Measurements from ENCODE around the gene DENND2C.

DENND2C gene

GRCh38 chr1:114547076-114547475 lies 122.8 kb downstream of the DENND2C start:
- DNase-seq (ENCODE audit: low read depth in 2 of 2) = no peak

DNA sequence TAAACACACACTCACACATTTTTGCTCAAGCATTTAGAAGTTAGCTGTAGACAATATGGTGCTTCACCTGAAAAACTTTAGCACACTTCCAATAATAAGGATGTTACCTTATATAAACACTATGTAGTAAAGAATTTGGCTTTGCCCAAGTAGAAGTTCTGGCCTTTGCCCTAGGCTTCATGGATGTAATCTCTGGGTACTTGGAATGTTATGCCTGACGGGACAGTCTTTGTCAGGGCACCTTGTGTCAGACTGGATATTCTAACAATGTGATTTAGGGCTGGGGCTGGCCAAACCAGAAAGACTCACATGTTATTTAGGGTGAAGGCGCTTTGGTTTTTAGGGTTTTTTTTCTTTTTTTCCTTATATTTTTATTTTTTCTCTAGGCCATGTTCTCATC lies 124.1 kb downstream of the DENND2C start:
- DNase-seq (ENCODE audit: low read depth in 2 of 2) = no peak

DNA sequence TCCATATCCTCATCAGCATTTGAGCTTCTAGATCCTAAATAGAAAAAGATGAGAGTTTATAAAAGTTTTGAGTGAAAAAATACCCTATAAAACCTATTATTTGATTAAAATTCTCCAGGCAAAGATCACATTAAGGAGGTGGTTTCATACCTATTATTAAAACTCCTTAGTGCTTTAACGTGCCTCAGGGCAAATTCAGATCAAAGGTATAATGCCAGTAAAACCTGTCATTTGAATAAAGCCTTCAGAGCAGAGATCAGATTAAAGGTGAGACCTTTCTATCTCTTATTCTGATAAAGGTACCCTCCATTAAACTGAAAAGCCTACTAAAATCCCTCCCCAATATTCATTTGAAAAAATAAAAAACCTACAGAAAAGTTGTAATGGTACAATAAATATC lies 124.5 kb downstream of the DENND2C start:
- DNase-seq (ENCODE audit: low read depth in 2 of 2) = no peak

DNA sequence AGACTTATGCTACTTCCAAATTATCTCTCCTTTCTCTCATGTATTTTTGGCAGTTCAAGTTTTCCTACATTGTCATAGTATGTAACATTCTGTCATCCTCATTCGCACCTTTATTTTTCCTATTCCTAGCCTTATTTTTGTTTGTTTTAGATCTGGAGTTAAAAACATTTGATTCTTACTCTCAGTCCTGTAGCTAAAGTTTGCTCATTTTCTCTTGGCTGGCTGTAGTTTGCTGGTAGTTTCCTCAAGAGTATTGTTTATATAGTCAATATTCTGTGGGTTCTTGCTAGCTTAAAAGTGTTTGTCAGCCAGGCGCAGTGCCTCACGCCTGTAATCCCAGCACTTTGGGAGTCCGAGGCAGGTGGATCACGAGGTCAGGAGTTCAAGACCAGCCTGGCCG lies 129.0 kb downstream of the DENND2C start:
- no peak for DNase-seq (ENCODE audit: low read depth in 2 of 2)

DNA sequence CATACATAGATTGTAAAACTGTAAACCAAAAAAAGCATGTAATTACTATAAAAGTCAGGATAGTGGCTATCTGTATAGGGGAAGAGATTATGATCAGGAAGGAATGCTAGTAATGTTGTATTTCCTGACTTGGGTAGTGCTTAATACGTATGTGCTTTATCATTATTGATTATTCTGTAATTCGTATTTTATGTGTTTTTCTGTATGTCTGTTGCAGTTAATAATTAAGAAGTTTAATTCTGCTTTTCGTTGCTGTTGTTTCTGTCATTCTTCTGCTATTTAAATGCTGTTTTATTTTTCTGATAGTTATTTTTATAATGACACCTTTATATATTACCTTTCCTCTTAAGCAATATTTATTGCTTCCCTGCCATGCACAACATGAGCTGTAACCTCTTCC lies 129.6 kb downstream of the DENND2C start:
- no peak for DNase-seq (ENCODE audit: low read depth in 2 of 2)

DNA sequence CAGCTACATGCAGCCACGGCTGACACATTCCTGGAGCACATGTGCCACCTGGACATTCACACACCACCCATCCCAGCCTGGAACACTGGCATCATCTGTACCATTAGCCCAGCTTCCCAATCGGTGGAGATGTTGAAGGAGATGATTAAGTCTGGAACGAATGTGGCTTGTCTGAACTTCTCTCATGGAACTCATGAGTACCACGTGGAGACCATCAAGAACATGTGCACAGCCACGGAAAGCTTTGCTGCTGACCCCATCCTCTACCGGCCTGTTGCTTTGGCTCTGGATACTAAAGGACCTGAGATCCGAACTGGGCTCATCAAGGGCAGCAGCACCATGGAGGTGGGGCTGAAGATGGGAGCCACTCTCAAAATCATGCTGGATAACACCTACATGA lies 133.8 kb downstream of the DENND2C start:
- DNase-seq (ENCODE audit: low read depth in 2 of 2) = no peak

DNA sequence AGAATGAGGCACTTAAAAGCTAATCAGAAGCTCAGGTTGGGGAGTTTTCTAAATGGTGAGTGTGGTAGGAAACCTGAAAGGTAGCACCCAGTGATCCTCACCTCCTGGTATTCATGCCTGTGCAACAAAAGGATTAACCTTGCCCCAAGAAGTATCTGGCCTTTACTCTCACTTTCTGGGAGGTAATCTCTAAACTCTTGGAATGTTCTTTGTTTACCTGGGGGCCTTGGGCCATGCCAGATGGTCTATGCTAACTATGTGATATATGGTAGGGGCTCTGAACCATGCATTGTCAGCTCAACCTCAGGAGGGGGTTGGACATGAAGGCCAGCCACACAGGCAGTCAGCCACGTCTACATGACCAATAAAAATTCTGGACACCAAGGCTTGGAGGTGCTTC lies 134.4 kb downstream of the DENND2C start:
- DNase-seq (ENCODE audit: low read depth in 2 of 2) = no peak

Data from activated CD4-positive, alpha-beta T cell treated with anti-CD3 and anti-CD28 coated beads for 24 hours (primary cell).